ENCODE measurements around the gene IQCE.

Gene IQCE

DNA sequence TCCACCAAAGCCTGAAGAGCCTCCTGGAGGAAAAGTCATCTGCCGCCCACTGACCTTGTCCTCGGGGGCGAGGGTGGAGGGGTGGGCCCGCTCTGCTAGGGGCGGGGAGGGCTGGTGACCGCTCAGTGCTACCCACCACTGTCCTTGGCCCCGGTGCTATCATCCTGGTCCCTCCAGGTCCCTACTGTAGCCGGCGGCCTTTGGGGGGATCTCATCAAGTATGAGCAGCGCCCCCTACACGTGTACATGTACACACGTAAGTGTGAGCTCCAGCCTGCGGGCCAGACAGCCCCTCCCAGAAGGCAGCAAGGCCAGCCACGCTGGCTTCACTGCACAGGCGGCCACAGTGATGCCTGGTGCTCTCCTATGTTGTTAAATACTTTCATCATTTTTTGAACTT lies 92.6 kb downstream of the IQCE start:
- DNase-seq = no peak

GRCh38 chr7:2651847-2652735 lies 93.3 kb downstream of the IQCE start:
- DNase-seq = no peak

GRCh38 chr7:2652736-2653060 lies 93.9 kb downstream of the IQCE start:
- no peak for DNase-seq

DNA sequence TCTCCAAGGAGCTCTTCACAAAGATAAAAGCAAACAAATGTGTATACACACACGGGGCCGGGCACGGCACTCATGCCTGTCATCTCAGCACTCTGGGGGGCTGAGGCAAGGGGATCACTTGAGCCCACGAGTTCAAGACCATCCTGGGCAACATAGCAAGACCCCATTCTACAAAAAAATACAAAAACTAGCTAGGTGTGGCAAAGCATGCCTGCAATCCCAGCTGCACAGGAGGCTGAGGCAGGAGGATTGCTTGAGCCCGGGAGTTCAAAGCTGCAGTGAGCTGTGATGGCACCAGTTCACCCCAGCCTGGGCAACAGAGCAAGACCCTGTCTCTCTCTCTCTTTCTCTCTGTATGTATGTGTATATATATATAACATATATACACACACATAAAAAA lies 95.3 kb downstream of the IQCE start:
- DNase-seq = no peak

GRCh38 chr7:2655870-2656614 lies 97.3 kb downstream of the IQCE start:
- no peak for DNase-seq

- DNase-seq = no peak
Observed at GRCh38 chr7:2657208-2657607, 98.4 kb downstream of the IQCE start.

DNA sequence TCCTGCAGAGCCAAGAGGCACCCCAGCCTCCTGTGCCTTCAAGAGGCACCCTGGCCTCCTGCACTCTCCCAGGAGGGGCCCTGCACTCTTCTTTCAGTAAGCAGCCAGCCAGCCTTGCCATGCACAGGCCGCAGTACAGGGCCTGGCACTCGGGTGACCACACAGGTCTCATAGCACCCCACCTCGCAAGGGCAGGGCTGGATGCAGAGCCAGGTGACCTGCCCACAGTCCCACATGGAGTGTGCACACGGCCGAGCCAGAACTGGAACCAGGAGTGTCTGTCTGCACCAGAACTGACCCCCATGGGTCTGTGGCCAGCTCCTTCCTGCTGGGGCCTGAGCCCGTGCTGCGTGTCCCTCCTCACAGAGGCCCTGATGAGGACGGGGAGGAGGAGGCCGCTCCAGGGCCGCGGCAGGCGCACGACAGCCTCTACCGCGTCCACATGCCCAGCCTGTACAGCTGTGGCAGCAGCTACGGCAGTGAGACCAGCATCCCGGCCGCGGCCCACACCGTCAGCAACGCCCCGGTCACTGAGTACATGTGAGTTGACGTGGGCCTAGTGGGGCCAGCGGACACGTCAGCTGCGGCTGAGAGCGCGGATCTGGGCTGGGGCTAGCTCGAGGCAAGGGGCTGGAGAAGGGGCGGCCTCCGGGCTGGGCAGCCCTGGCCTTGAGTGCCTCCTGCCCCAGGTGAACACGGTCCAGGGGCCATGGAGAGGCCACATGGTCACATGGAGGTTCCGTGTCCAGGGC lies 99.3 kb downstream of the IQCE start:
- DNase-seq = no peak

DNA sequence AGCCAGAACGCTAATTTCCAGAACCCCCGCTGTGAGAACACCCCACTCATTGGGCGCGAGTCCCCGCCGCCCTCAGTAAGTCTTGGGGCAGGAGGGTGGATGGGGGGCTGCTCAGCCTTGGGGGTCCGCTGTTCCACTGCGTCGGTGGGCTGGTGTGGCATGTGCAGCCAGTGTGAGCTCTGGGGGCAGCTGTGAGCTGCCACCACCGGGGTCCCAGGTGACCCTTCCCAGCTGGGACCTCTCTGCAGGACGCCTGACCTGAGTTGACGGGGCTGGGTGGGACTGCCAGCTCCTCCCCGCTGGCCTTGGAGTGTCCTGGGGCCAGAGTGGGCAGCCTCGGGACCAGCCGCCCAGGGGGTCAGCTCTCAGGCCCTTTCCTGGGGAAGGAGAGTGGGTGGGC lies 100.2 kb downstream of the IQCE start:
- no peak for DNase-seq

DNA sequence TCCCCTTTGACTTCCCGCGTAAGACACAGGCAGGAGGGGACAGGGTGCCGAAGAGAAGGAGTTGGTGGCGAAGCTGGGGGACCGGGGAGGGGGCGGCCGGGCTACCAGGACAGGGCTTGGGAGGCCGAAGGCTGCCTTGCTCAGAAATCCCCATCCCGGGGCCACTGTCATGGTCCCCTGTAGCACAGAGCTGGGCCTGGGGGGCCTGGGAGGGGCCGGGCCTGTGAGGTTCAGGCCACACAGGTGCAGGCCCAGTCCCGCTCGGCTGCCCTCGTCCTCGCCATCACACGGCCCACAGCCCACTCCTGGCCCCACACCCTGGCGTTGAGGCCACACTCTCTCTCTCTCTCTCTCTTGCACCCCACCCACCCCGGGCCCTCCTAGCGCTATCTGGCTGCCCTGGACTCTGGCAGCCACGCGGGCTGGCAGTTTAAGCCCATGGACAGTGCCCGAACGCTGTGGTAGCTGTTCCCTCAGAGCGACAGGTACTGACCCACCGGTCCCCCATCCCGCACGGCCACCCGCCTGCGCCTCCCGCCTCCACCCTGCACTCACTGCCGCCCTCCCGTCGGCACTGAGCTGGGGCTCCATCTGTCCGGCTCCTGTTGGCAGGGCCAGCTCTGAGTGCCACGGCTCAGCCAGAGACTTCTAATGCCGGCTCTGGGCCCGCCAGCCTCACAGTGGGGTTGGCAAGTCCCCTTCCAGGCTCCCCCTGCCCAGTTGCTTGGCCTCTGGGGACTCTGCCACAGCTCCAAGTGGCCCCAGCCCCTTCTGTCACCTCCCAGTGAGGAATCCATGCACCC lies 101.0 kb downstream of the IQCE start:
- DNase-seq = no peak

- no peak for DNase-seq
Observed at GRCh38 chr7:2660359-2661095, 101.7 kb downstream of the IQCE start.

GRCh38 chr7:2661096-2661449 lies 102.3 kb downstream of the IQCE start:
- DNase-seq = no peak

GRCh38 chr7:2661602-2662272 lies 103.0 kb downstream of the IQCE start:
- DNase-seq = no peak

DNA sequence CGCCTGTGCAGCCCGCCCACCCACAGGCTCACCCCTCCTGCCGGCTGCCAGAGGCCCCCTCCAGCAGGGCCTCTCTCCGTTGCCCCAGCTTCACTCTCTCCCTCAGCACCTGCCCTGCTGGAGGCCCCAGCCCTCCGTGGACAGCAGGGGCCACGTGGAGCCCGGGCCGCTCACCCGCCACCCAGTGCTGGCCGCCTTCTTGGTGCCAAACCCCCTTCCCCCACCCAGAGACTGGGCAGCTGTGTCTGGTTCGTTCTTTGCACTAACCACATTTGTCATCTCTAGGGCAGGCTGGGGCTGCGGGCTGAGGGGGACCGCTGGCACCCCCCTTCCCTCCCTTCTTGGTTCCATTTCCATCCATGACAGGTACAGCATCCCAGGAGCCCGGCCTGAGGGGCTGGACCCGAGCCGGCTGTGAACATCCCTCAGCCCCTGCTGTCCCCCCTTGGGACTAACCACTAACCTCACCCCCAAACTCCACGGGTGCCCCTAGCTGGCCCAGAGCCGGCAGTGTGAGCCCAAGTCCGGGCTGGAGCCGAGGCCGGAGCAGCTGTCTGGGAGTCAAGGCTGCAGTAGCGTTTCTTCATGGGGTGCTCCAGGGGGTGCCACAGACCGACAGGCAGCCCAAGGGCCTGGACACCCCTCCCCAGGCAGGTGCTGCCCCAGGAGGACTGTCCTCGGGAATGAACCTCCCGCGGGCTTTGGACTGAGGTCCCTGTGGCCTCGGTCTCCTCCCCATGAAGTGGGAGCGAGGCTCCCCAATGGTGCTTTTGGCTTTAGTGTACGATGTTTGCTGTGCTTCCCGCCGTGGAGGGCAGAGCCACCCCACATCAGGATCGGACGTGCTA lies 103.7 kb downstream of the IQCE start:
- DNase-seq = no peak

DNA sequence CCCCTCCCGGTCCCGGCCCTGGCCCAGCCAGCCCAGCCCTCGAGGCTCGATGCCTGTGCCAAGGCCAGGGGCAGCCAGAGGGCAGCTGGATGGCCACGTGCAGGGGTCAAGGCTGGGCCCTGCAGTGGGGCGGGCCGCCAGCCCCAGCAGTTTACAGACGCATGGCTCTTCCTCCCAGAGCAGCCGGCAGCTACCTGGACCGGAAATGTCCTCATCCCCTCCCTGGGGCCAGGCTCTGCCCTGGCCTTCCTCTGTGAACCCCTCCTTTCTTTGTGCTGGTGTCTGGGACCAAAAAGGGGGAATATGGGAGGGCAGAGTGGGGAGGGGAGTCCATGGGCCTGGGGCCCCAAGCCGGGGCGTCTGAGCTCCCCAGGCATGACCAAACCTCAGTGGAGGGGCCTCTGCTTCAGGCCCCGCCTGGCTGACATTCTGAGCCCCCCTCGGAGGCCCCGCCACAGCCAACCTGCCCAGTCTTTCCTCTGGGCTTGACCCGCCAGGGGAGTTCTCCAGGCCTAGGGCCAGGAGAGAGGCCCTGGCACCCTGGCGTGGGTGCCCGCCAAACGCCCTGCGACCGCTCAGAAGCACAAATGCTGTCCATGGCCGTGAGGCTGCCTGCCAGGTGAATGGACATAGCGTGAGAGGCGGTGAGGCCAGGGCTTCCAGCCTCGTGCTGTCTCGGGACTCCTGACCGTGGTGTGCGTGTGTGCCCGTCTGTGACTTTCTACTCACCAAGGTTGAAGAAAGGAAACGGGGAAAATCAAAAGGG lies 104.5 kb downstream of the IQCE start:
- DNase-seq = no peak

DNA sequence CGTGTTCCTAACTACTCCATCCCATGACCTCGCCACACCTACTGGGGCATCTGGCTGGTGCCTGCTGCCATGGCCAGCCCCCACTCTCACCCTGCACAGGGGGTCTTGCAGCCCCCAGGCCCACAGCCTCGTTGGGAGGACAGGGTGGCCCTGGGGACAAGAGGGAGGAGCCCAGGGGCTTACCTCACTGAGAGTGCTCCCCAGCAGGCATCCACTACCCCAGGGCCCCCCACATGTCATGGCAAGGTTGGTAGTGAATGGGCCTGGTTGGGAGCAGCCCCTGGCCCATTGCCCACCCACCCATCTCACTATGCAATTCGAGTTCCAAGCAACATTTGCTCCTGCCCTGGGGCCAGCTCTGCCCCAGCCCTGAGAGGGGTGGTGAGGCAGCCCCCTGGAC lies 105.2 kb downstream of the IQCE start:
- DNase-seq = no peak
